Measurements from ENCODE around the gene SERGEF.

SERGEF gene

DNA sequence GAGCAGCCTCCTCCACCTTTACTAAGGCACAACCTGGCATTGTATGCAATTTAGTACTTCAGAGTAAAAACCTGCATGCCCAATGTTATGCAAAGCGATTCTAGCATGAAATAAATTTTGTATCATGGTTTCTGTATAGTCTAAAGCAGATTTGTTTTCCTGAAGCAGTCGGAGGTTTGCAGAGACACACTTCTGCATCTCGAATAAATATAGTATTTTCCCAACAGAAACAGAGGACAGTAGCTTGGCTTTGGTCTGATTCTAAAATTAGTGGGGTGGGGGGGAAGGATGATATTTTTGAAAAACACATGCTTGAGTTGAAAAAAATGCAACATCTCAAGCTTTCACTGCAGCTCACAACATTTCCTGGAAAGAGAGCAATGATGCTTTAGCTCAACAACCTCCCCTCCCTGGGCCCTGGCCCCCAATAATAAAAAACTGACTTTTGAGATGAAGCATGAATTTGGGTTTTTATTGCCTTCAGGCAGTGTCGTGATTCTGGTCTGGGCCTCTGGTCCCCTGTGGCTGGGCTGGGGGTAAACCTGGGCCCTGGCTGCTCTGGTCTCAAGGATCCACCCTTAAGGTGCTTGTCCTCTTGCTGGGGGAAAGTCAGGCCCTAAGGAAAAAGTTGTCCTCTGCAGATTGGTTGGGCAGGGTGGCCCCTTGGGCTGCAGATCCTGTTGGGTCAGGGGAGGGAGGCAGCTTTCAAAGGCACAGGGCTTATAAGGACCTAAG lies 230.1 kb downstream of the SERGEF start:
- no peak for DNase-seq (ENCODE audit: low read depth)

DNA sequence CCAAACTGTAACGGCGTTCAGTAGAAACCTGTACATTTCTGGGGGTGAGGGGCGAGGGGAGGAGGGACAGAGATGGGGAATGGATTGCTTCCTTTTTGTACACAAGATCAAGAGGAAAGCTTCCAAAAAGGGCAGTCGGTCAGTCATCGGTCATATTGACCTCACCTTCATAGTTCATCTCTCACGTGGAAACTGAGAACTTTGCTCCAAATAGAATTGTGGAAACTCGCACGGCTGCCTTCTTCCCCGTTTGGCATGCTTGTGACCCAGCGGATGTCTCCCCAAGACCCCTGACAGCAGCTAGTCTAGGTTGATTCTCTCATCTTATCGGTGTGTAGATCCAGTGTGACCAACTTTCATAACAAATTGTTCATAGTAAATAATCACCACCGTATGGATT lies 230.7 kb downstream of the SERGEF start:
- DNase-seq (ENCODE audit: low read depth) = no peak

DNA sequence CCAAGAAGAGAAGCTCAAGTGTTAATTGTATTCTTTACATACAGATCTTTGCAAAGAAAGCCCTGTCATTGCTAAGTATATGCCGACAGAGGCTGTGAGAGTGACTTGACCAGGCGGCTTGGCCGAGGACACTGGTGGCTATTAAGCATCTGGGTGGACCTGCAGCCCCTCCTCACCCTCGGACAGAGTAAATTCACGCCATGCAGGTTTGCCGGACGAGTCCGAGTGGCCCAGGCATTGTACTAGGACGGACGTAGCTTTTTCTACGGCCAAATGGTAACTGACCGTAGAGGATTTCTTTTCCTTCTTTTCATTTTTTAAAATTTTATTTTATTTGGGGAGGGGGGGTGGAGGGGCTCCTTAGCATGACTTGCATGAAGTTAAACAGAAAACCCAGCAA lies 231.2 kb downstream of the SERGEF start:
- DNase-seq (ENCODE audit: low read depth) = no peak

DNA sequence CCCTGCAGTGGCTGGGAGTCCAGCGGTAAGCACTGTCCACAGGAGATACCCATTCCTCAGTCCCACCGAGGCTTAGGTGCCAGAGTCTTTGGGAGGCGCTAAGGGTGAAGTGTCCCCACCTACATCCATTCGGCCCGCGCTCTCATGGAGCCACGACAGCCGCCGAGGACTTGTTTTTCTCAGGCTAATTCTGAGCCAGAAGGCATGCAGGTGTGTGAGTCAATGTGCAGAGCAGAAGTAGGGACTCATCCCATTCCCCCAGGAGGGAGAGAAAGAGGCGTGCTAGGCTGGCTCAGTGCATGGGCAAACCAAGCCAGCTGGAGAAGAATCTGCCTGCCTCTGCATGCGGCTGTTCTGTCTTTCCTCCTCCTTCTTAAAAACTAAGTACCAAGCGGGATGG lies 231.6 kb downstream of the SERGEF start:
- DNase-seq (ENCODE audit: low read depth) = no peak

DNA sequence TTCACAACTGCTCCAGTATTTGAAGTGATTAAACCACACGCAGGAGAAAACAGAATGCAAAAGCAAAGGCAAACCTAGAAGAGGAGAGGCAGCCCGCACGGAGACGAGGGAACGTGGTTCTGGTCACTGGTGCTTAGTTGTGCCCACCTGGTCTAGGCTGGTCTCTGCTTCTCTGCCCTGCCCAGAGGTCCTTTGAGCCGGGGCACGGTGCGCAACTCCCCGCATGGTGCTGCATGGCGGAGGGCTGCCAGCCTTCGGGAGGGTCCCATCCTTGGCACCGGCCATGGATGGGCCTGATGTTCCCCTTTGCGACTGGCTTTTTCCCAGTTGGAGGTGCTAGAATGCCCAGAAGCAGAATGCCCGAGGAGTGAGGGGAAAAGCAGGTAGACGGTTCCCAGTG lies 232.2 kb downstream of the SERGEF start:
- DNase-seq (ENCODE audit: low read depth) = no peak

DNA sequence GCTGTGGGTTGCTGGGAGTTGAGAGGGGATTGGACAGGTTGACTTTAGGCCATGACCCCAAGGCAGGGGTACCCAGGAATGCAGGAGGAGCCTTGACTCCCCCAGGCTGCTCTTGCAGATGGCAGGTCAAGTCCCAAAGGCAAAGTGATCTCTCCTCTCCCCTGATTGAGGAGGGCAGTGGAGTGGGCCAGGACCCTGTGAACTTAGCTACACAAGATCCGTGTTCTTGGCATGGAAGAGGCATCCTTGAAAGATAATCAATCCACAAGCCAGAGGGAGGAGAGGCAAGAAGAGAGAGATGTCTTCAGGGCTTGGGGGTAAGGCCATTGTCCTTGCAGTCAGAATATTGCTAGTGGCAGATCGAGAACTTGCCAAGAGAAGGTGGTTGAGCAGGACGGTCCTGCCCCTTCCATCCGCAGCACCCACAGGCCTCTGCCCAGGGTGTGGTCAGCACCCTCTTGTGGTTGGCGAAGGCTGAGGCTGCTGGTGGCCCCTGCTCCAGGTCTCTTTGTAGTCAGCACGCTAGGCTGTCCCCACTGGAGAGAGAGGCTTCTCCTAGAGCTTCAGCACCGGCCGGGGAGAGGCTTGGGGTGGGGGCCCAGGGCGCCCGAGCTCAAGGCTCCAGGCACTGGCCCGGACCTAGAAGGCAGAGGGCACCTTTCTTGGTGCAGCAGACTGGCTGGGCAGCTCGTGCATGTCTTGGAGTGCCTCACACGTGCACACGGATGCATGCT lies 232.8 kb downstream of the SERGEF start:
- no peak for DNase-seq (ENCODE audit: low read depth)

DNA sequence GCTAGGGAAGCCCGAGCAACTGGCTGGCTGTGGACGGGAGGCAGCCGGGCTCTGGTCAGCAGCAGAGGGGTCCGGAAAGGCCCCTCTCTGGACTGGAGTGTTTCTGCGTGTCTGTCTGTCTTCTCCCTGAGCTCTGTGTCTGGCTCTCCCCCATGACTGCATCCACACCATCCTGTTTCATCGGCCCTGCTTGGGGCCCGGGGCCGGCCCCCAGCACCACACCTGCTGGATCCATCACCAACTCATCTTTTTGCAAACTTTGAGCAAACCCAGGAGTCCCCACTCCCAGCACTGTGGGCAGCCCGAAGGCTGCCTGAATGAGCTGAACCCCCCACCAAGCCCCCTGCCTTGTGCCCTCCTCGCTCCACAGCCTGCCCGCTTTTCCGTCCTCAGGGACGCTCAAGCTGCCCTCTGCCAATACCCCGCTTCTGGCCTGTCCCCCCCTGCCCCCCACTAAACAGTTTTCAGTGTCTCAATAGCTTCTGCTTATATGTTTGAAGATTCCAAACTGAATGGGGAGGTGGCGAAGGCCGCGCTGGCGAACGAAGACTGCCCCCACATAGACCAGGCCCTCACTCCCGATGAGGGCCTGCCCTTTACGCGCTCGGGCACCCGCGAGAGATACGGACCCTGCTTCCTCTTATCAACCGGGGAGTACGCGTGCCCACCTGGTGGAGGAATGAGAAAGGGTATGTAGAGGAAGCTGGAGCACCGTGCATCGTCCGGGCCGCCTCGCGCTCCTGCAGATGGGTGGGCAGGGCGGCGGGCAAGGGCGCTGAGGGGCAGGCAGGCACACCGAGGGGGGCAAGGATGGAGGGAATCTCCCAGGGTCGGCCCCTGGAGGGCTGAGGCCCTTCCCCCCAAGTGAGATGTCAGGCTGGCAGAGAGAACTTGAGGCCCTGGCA lies 233.6 kb downstream of the SERGEF start:
- DNase-seq (ENCODE audit: low read depth) = no peak

DNA sequence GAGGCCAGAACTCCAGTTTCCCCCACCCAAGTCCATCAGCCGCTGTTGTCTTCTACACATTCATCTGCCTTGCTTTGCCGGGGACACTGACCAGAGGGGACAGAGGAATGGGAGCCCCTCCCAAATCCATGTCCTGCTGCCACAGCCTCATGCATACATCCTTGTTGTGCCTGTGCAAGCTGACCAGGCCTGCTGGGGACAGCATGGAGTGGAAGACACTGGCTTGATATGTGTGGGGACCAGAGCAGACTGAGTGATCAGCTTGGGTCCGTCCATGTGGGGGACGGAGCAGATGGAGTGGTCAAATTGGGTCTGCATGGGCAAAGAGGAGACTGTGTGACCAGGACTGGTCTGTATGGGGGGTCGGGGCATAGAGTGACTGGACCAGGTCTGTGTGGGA lies 234.5 kb downstream of the SERGEF start:
- no peak for DNase-seq (ENCODE audit: low read depth)

DNA sequence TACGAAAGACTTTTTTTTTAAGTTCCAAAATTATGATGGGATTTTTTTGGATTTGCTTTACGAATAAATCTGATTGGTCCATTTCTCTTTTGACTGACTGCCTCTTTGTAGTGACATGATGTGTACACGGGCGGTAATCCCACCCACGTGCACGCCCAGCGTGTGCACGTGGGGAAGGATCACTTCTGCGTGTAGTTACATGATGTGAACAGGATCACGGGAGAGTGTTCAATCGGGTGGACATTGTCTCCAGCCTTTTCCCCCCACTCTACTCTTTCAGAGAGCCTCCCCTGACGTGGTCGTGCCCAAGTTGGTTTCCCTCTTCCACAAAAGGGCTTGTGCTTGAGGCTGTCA lies 235.1 kb downstream of the SERGEF start:
- no peak for DNase-seq (ENCODE audit: low read depth)

DNA sequence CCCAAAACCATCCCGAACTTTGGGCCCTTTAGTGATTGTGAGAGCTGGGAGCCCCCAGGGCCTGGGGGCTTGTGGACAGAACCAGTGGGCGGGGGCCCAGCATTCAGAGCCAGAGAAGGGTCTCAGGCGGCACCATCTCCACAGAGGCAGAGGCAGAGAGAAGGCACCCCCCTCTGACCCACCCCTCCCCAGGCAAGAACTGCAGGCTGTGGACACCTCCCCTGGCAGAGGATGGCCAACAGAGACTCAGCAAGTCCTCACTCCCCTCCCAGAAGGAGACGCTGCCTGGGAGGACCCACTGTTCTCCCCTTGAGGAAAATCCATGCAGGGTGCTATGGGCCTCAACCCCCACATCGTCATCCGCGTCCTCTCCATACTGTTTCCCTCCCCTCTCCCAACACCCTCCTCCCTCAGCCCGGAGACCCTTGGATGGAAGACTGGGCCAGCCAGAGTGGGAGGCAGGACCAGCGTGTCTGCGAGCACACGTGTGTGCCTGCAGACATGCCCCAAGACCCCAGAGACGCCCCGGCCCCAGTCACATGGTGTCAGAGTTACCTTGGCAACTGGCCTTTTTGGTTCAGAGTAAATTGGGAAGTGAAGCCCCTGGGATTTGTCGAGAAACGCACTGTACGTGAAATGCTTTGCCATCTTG lies 235.6 kb downstream of the SERGEF start:
- no peak for DNase-seq (ENCODE audit: low read depth)

DNA sequence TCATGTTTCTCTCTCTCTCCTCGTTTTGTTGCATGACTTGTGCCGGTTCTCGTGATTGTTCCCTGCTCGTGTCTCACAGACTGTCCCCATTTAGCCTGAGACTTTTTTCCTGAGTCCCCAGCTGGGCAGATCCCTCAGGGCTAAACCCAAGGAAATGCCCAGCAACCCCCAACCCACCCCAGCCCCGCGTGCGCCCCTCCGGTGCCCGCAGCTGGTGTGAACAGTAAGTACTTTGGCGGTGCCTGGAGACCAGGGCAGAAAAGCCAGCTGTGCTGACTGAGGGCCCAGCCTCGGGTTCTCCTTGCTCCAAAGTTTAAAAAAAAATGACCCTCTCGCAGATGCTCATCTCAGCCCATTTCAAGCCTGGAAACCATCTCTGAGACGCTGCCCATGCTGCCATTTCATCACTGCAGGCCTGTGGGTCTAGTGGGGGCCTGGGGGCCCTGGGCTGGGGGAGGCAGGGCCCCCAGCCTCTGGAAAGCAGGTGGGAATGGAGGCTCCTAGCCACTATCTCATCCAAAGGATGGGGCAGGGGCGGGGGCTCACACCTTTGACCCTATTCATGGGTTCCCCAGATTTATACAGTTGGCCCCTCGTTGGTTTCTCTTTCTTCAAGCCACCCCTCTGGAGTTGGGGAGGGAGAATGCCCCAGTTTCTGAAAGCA lies 236.5 kb downstream of the SERGEF start:
- DNase-seq (ENCODE audit: low read depth) = no peak

DNA sequence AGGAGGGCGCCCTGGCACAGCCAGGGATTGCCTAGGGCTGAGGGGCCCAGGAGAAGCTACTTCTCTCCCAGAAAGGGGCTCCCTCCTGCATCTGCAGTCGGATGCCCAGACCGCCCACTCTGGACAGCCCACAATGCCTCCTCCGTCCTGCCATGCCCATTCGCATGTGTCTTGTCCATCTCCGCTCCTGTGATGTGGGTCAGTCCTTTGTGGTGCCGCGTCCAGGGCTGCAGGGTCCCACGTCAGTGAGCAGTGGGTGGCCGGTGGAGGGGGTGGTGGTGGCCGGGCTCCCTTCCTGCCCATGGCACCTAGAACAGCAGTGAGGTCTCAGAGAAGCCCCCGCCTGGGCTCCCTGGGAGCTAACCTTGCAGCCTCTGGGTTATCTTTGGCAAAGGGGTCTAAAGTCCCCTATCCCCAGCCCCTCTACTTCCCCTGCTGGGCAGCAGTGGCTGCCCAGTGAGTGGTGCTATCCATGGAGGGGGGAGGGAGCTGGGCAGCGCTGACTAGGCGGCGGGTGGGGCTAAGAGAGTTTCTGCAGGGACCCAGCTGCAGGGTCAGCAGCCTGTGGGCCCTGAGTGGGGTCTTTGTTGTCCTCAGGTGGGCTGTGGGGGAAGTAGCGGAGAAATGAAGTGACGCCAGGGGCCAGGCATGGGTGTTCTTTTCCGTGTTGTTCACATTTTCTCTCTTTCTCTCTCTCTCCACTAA lies 237.2 kb downstream of the SERGEF start:
- no peak for DNase-seq (ENCODE audit: low read depth)

DNA sequence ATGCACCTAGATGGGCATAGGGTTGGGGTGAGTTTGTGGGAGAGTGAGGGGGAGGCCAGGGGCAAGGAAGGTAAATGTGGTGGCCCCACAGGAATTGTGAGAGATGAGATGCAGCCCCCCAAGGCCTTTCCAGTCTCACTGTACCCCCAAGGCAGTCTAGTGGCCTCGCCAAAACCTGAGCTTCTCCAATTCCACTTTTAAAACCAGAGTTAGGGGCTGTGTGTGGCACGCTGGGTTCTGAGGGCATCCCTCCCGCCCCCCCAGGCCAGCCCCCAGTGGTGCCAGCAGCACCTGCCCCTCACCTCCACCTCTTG lies 237.9 kb downstream of the SERGEF start:
- no peak for DNase-seq (ENCODE audit: low read depth)

DNA sequence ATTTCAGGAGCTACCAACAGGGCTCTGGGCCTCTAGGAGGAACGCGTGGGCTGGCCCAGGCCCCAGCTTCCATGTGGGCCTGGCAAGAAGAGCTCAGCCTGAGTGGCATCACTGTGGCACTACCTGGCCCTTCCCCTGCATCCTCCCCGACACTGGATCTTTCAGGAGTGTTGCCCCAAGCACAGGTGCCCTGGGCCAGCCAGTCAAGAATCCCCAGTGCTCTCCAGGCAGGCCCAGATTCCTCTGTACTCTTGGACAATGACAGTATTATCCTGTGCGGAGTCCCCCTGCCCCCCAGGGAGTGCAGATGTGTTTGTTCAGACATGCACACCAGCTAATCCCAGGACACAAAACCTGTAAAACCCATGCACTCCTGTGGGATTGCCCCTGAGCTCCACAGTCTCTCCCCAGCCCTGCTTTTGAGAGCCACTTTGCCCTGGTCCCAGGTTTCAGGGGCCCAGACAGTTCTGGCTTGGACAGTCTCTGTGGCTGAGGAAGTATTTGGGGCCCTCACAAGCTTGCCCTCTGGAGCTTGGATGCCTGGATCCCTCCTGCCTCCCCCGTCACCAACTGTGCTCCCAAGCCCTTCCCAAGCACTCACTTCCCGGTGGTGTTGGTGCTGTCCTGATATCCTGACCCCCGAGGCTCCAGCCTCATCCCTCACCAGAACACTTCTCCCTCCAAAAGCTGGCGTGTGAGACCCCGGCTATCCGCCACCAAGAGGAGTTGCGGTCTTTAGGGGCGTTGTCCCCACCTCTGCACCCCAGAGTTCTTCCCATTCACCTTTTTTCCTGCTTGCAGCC lies 238.4 kb downstream of the SERGEF start:
- no peak for DNase-seq (ENCODE audit: low read depth)

DNA sequence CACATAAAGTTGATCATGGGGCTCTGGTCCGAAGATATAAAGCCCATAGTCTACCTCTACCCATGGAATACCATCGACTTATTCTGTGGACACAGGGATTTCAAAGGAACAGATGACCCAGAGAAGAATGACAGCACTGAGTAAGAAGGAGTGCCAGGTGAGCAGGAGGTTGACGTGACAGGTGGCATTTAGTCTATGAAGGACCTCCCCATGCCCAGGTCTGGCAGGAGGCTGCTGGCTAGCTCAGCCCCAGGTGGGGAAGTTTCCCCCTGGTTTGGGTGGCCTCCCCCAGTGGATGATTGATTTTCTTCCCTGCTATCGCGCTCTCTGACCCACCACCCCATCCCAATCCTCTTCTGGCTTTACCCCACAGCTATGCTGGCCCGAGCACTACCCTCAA lies 239.2 kb downstream of the SERGEF start:
- no peak for DNase-seq (ENCODE audit: low read depth)

DNA sequence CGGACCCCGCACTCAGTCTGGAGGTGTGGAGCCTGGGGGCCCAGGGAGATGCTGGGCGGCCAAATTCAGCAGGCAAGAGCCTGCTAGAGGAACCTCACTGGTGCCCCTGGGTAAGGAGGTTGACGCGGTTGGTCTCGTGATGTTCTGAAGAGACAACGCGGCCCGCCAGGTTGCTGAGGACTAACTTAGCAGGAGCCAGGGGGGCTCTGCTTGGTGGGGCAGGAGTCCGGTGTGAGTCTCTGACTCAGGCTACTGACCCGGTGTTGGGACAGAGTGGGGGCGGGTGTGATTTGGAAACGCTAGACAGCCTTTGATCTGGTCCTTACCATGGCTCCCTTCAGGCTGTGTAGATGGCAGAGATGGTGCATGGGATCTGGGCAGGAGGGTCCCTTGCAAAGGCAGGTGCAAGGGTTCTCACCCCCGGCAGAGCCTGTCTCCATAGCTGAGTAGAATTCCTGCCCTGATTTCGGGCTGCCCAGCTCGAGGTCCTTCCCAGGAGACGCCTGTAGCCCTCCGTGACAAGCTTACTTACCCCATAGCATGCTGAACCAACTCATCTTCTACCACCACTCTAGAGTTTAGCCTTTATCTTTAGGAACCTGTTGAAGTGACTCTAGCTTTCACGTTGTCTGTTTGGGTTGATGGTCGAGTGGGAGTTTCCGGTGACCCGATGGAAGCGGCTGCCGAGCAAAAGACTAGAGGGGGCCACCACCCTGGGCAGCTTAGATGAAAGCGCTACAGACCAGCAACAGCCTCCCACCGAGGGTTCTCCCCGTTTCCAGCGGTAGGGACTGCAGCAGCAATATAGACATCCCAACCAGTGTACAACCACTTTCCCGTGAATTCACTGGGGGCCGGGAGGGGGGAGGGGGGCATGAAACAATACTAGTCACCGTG lies 239.9 kb downstream of the SERGEF start:
- DNase-seq (ENCODE audit: low read depth) = no peak

DNA sequence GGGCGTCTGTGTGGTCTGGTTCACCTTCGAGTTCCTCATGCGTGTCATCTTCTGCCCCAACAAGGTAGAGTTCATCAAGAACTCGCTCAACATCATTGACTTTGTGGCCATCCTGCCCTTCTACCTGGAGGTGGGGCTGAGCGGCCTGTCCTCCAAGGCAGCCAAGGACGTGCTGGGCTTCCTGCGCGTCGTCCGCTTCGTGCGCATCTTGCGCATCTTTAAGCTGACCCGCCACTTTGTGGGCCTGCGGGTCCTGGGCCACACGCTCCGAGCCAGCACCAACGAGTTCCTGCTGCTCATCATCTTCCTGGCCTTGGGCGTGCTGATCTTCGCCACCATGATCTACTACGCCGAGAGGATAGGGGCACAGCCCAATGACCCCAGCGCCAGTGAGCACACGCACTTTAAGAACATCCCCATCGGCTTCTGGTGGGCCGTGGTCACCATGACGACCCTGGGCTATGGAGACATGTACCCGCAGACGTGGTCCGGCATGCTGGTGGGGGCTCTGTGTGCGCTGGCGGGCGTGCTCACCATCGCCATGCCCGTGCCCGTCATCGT lies 240.9 kb downstream of the SERGEF start:
- DNase-seq (ENCODE audit: low read depth) = no peak

DNA sequence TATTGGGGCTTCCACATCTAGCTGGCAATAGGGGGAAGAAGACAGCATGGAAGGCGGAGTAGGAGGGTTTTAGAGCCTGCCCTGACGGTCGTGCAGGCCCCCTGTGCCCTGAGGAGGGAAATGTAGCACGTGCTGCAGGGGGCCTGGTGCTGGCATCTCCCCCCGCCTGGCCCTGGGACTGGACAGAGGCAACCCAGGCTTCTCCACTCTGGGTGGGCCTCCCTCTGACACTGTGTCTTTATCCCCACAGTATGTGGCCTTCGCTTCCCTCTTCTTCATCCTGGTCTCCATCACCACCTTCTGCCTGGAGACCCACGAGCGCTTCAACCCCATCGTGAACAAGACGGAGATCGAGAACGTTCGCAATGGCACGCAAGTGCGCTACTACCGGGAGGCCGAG lies 241.4 kb downstream of the SERGEF start:
- no peak for DNase-seq (ENCODE audit: low read depth)

DNA sequence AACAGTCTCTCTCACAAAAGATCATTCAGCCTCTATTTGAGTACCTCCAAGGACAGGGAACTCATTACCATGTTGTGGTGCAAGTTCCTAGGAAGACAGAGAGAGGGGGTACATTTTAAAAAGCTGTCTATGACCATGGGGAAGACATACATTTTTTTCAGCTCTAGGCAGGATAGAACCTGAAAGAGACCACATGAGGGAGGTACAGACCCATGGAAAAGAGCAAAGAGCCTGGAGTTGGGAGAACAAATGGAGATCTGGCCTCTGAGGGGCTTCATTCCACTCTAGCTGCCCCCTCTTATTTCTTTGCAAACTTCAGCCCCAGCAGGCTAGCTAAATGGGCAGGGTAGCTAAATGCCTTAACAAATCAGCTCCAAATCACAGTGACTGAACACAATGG lies 241.9 kb downstream of the SERGEF start:
- DNase-seq (ENCODE audit: low read depth) = no peak
